ENCODE measurements around the gene DOLPP1.

DOLPP1 gene

DNA sequence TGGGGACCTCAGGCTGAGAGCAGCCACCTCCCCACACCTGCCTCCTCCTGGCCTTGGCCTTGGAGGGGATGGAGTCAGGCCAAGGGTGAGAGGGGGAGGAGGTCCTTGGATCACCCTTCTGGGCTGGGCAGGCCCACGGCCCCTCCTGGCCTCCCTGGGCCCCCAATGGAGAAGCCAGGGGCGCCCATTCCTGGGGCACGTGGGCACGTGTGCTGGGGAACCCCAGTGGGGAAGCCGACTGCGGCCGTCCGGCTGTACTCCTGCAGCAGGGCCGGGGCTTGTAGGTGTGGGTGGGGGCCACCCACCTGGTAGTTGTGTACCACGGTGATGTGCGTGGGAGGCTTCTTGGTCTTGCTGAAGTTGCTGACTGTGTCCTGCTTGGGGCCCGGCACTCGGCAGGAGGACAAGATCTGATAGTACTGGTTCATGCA is 21.2 kb downstream of the DOLPP1 start:
- no peak for TF ChIP-seq CTCF (IDR thresholded peaks at IDR 0.05; ENCODE audit: insufficient read depth, low read length, missing control alignments)
- ChIA-PET CTCF (interaction anchor here (0.7 to 1.9 kb wide), 3 partner anchors 8 to 522 kb away, joined by 3 to 5 read pairs (median 4); no protein-coding TSS in a partner anchor), POLR2A (no interaction called here)
- no peak for DNase-seq (ENCODE audit: low read depth, low spot score)
- no peak overlapping the region for H3K4me3 ChIP-seq (ENCODE audit: low read depth, low read length)

GRCh38 chr9:129102791-129103594 is 22.1 kb downstream of the DOLPP1 start:
- ChIA-PET CTCF (interaction anchor here (0.7 to 1.9 kb wide), 7 partner anchors 8 to 522 kb away, joined by 3 to 11 read pairs (median 4); partner anchors contain the start of gene DOLPP1), POLR2A (no interaction called here)
- peak; percentile 75 for TF ChIP-seq CTCF (IDR thresholded peaks at IDR 0.05; ENCODE audit: insufficient read depth, low read length, missing control alignments)
- DNase-seq (ENCODE audit: low read depth, low spot score): no peak
- H3K4me3 ChIP-seq (ENCODE audit: low read depth, low read length): no peak overlapping the region

DNA sequence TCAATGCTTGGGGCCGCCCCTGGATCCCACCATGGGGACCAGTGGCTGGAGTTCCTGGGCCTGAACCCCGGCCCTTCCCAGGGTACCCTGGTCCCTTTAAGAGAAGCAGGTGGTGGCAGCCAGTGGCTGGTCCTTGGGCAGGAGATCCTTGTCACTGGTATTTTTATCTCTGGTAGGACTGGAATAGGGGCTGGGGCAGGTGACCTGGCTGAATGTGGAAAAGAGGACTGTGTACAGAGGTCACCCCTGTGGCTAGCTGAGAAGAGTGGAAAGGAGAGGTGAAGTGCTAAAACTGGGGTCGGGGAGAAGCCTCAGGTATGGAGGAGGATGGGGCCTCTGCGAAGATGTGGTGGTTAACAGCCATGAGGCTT is 22.7 kb downstream of the DOLPP1 start:
- H3K4me3 ChIP-seq (ENCODE audit: low read depth, low read length): no peak overlapping the region
- no peak for DNase-seq (ENCODE audit: low read depth, low spot score)
- TF ChIP-seq CTCF (IDR thresholded peaks at IDR 0.05; ENCODE audit: insufficient read depth, low read length, missing control alignments): no peak
- ChIA-PET POLR2A (no interaction called here), CTCF (interaction anchor here (0.7 to 1.9 kb wide), 5 partner anchors 10 to 521 kb away, joined by 3 to 11 read pairs (median 4); no protein-coding TSS in a partner anchor)

GRCh38 chr9:129104051-129104450 is 23.1 kb downstream of the DOLPP1 start:
- CTCF ChIA-PET: interaction anchor here (1.7 to 1.9 kb wide), 2 partner anchors 12 to 520 kb away, joined by 4 to 11 read pairs; no protein-coding TSS in a partner anchor
- no peak for TF ChIP-seq CTCF (IDR thresholded peaks at IDR 0.05; ENCODE audit: insufficient read depth, low read length, missing control alignments)
- no peak overlapping the region for H3K4me3 ChIP-seq (ENCODE audit: low read depth, low read length)
- no peak for DNase-seq (ENCODE audit: low read depth, low spot score)
- POLR2A ChIA-PET: no interaction called here

GRCh38 chr9:129105857-129106694 is 25.2 kb downstream of the DOLPP1 start:
- CTCF ChIA-PET: interaction anchor here (0.9 to 2.2 kb wide), 3 partner anchors 9 to 516 kb away, joined by 3 to 9 read pairs (median 4); no protein-coding TSS in a partner anchor
- DNase-seq (ENCODE audit: low read depth, low spot score): no peak
- no peak overlapping the region for H3K4me3 ChIP-seq (ENCODE audit: low read depth, low read length)
- POLR2A ChIA-PET: no interaction called here
- TF ChIP-seq CTCF (IDR thresholded peaks at IDR 0.05; ENCODE audit: insufficient read depth, low read length, missing control alignments): no peak

GRCh38 chr9:129107651-129108050 is 26.7 kb downstream of the DOLPP1 start:
- no peak for TF ChIP-seq CTCF (IDR thresholded peaks at IDR 0.05; ENCODE audit: insufficient read depth, low read length, missing control alignments)
- DNase-seq (ENCODE audit: low read depth, low spot score): no peak
- no peak overlapping the region for H3K4me3 ChIP-seq (ENCODE audit: low read depth, low read length)
- ChIA-PET POLR2A (no interaction called here), CTCF (no interaction called here)

All from AG04449 (cell line).